Brain pericyte (primary cell): ENCODE results near the gene C14orf132.
"Not testable (repeated sequence)": the region's sequence is repeated elsewhere in the genome, so short reads cannot be mapped to it uniquely, and the experiment has no call there.

ENCODE experiments used
- DNase-seq: peaks from one replicate; pipeline ENCODE4 v3.0.0-alpha.2; 2012; ENCODE audit warnings: low read depth, low spot score

Gene C14orf132

DNA sequence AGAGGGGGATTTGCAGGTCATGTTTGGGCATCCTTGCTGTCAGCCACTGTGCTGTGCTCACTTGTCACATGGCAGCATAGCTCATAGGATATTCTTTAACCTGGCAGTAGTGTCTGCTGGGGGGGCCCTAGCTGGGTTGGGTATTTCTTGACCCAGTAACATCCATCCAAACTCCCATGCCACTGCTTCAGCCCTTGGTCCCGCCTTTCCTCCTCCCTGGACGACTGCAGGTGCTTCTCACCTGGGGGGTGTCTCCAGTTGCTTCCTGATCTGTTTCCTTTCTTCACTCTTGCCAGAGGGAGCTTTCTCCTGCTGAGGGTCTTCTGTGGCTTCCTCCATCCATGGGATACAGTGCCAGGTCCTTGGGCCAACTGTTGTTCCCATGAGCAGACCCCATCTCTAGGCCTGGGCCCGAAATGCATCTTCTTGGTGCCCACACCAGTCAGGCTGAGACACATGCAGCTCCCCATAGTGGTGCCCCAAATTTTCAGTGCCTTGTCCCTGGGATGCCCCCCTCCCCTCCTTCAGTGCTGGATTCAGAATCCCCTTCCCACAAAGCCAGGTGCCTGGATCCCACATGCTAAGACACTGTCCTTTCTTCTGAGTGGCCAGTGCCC lies 20.5 kb downstream of the C14orf132 start:
- no peak for DNase-seq

DNA sequence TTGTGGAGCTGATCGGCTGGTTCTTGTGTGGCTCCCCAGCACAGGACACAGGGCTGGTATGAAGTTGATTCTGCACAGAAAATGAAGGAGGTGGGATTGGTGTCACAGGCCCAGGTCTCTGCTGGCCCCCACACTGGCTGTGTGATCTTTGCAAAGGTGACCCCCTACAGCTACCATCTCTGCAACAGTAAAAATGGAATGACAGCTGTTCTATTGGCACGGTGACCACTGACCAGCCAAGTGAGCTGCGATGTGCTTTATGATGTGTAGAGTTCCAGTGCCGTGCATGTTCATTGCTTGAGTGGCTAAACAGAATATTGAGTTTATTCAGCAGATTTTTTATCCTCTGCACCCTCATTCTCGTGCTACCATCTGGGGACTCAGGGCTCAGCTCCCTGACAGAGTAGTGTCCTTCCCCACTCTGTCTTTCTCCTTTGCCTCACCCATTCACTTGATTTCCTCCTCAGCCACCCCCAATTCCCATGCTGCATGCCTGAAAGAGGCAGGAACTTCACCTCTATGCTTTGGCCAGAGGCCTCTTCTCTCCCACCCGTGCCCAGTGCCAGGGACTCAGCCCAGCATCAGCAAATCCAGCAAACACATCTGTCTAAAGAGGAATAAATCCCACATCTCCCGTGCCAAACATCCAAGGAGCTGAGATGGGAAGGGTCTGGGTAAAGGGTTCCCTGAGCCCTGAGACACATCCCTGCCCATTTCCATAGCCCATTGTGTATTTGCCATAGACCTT lies 21.2 kb downstream of the C14orf132 start:
- no peak for DNase-seq

DNA sequence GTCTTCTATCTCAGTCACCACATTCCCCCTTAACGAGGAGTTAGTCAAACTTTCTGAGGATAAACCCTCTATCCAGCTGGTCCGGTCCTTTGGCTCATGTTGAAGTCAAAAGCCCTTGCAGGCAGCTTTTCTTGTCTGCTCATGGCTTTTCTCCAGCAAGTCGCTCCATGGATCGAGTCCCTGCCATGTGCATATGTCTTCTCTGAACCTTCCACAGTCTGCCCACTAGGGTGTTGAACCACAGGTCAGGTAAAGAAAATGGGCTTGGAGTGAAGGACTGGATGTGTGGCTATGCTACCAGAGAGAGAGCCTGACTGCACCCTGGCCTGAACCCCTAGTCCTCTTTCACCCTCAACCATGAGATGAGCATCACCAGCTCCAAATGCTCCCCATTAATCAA lies 22.8 kb downstream of the C14orf132 start:
- no peak for DNase-seq

DNA sequence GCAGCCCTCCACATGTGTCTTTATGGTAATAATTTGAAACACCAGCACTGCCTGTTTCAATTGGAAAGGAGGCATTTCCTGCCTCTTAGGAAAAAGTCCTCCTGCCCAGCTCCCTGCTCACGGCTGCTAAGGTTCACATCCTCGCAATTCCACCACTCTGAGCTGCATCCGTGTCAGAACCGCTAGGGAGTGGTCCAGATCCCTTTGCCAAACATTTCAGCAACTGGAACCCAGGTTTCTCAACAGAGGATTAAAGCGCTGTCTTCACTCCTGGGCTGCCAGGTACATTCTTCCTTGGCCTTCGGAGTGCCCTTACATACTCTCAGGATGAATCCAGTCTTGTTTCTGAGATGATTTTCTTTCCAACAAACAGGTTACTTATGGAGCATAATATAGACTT lies 23.3 kb downstream of the C14orf132 start:
- DNase-seq: no peak

DNA sequence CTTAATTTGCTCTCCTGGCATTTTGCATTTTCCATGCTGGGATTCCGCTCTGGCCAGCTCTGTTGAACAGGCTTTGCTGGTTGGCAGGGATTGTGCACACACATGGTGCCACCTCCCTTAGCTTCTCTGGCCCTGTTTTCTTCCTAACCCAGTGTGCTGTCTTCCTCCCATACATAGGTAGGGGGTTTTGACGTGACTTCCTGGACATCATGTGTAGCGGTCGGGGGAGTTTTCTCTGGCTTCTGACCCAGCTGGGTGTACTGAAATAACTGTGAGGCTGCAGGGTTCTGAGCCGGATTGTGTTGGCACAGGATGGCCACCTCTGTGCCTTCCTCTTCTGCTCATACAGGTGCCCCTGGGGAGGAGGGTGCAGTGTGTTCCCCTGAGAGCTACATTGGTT lies 25.7 kb downstream of the C14orf132 start:
- no peak for DNase-seq

DNA sequence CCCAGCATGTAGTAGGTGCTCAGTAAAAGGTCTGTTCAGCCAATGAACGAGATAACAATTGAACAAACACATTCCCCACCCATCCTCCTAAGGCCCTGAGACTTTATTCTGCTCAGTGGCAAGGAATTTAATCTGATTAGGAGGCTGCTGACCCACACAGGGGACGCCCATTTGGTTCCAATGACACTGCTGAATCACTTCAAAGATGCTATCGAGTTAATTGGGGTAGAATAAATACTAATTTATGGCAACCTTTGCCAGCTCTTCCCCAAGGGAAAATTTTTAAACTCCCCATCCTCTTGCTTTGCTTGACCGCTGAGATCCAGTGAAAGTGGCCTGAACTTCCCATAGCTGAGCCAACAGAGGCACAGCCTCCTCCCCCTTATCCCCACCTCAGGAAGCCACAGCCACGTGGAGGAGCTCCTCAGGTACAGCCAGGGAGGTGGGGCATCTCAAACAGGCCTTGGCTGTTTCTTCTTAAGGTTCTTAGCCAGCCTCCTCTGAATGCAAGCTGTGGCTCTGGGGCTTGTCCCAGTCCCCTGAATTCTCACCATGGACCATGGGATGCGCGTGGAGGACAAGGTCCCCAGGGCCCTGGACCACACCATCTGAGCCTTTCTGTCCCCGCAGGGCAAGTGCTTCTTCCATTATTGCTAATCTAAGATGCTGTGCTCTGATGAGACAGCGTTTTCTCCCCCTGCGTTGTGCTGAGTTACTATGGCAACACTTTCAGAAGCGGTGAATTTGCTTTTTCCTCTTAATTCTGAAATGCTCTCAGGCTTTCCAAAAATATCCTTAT lies 26.7 kb downstream of the C14orf132 start:
- no peak for DNase-seq

DNA sequence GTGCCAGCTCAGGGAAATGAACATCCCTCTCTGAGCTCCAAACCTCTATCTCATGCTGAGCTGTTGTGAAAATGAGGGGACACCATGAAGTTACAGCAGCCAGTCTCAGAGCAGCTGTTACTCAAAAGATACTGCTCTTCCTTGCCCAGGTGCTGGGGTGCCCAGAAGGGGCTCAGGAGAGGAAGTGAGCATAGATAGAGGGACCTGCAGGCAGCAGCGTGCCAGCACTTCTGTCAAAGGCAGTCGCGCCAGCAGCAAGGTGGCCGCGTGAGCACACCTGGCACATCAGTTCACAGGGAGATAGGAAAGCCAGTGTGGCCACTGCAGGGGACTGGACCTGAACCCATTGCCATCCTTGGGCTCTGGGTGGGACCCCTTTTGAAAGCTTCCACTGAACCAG lies 27.8 kb downstream of the C14orf132 start:
- DNase-seq: no peak

DNA sequence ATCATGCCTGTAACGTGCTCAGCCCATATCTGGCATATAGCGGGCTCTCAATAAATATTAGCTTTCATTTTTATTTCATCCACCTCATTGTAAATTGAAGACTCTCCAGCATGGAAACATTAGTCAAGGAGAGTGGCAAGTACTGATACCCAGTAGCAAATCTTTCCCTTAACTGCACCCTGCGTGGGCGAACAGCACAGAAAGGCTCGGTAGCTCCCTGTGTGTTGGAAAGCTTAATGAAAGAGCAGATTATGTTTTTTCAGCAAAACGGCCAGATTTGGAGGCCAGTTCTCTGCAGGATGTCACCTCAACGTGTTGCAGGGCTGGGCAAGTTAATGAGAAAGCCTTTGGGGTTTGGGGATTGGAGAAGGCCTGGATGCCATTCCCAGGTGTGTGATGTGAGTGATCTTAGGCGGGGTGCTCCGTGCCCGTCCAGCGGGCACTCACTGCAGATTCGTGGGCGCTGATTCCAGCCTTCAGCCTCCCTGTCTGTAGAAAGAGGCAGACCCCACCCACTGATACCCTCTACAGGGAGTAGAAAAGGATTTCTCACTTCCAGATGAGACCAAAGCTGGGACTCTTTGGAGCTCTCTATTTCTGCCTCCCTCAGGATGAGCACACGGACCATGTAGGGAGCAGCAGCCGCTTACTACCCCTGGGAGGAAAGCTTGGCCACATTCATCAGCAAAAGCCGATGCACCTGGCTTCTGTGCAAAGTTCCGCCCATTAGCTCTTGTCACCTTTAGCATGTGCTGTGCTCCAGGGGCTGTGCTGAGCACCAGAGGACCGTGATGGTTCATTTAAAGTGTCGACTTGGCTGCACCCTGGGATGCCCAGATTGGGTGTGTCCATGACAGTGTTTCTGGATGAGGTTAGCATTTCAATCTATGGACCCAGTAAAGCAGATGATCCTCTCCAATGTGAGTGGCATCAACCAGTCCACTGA lies 29.1 kb downstream of the C14orf132 start:
- DNase-seq: no peak

DNA sequence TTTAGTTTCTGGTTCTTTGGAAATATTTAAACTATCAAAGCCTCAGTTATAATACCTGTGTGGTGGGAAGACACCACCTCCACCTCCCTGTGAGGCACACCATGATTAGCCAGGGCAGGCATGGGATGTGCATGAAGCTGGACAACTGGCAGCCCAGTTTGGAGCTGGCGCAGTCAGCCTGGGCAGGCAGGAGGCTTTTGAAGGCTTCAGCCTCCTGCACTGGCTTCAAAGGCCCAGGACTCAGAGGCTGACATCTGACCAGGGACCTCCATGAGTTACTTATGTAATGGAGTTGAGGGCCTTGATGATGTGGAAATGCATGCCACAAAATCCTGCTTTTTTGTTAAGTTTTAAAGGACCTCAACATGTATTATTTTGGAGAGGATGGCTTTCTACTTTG lies 30.3 kb downstream of the C14orf132 start:
- DNase-seq: no peak

DNA sequence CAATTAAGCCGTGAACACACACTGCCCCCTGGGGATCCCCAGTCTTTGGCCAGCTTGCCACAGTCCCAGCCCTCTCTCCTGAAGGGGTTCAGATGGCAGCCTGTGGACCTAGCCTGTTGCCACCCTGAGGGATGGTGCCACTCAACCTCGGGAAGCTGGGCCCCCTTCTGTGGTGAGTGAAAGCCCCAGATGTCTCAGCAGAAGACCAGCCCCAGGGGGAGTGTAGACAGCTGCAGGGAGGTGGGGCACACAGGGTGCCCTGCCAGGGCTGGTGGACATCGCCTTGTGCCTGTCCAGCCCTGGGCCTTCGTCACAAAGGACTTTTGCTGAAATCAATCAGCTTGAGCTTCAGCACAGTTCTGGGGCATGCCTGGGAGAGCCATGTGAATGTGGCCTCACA lies 32.4 kb downstream of the C14orf132 start:
- DNase-seq: no peak

DNA sequence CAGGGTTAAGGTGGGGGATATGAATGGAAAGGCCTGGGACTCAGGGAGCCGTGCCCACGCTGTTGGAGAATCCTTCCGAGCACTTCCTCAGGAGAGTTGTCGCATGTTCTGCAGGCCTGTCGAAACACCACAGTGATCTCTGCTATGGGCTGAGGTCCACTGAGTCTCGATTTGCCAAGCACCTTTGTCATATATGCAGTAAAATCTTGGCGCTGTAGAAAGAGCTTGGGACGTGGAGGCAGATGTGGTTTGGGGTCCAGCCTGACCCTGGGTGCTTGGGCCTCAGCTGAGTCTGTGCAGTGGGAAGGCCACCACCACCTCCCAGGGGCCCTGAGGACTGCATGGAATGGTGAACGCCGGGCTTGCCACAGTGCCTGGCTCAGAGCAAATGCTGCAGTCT lies 32.9 kb downstream of the C14orf132 start:
- no peak for DNase-seq

DNA sequence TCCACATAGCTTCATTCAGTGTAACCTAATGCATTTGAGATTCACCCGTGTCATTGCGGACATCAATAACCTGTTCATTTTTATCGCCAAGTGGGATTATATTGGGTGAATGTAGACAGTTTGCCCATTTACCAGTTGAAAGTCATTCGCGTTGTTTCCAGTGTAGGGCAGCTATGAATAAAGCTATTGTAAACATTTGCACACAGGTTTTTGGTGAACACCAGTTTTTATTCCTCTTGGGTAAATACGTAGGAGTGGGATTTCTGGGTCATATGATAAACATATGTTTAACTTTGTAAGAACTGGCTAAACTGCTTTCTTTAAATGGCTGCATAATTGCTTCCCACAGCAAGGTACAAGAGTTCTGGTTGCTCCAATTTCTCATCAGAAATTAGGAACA lies 33.6 kb downstream of the C14orf132 start:
- no peak for DNase-seq

DNA sequence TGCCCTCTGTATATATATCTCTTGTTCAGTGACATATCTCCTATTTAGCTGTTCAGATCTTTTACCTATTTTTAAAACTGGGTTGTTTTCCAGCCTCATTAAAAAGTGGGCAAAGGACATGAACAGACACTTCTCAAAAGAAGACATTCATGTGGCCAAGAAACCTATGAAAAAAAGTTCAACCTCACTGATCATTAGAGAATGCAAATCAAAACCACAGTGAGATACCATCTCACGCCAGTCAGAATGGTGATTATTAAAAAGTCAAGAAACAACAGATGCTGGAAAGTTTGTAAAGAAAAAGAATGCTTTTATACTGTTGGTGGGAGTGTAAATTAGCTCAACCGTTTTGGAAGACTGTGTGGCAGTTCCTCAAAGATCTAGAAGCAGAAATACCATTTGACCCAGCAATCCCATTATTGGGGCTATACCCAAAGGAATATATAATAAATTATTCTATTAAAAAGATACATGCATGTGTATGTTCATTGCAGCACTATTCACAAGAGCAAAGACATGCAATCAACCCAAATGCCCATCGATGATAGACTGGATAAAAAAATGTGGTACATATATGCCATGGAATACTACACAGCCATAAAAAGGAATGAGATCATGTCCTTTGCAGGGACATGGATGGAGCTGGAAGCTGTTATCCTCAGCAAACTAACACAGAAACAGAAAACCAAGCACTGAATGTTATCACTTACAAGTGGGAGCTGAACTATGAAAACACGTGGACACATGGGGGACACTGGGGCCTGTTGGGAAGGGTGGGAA lies 34.3 kb downstream of the C14orf132 start:
- not testable (repeated sequence) for DNase-seq

DNA sequence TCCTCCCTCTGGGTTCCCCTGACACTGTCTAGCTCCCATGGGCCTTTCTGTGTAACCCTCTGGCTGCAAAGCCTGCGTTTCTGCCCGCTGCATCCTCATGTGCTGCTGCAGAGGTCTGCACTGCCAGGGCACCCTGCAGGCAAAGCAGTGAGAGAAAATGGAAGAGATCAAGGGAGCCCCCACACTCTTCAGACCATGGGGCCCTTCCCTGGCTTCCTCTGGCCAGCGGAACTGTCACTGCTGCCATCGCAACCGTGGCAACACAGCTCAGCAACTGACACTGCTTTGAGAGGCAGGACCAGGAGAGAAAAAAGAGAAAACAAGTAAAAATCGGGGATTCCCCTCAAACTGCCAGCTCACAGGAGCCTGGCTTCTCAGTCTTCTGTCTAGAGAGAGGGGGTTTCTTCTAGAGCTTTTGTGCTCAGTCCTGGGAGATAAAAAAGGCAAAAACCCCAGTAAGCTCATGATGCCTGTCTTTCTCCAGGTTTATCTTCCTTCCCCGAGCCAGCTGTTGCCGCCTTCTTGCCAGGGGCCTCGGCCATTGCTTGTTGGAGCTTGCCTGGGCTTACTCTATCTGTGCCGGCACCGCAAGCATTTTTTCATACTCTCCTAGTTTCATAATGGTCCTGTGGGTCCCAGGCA lies 38.9 kb downstream of the C14orf132 start:
- no peak for DNase-seq

DNA sequence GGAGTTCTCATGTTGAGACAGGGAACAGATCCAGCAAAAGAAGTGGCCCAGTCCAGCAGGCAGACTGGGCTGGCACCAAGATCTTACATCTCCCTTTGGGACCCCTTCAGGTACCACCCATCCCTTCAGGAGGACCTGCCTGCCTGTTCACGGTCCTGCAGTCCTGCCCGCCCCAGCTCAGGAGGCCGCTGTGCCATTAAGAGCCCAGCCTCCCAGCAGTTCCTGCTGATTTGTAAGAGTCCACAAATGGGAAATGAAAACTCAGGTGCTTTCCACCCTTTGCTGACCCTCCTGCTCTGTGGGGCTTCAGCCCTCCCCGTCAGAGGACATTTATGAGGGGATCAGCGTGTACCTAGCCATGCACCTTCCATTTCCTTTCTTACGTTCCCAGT lies 39.5 kb downstream of the C14orf132 start:
- no peak for DNase-seq

DNA sequence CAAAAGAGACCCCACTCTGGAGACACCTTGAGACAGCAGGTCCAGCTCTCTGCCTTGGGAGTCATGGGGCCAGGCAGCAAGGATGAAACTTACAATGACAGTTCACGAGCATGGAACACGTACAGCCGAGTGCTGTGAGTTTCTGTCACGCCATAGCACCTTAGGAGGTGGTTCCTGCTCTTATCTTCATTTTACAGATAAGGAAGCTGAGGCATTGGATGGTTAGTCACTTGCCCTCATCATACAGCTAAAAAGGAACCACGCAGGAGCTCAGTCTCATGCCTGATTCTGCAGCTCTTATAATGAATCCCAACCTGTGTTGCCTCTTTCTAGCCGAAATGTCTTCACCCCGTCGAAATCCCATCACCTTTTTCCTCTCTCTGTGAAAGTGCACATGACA lies 39.9 kb downstream of the C14orf132 start:
- no peak for DNase-seq

DNA sequence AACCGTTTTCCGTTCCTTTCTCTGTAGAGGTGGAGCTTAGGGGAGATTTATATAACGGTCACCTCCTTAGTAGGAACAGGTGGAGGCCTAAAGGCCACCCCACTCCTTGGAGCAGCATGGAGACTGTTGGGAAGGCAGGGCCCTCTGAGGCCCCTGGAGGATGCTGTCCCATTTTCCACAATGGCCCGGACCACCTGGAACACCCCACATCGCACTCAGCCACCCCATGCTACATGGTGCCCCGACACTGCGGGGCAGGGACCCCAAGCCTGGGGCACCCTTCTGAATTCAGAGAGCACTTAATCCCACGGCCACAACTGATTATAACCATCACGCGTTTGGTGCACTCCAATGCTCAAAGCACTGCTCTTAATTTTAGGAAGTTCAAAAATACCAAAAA lies 41.4 kb downstream of the C14orf132 start:
- no peak for DNase-seq

DNA sequence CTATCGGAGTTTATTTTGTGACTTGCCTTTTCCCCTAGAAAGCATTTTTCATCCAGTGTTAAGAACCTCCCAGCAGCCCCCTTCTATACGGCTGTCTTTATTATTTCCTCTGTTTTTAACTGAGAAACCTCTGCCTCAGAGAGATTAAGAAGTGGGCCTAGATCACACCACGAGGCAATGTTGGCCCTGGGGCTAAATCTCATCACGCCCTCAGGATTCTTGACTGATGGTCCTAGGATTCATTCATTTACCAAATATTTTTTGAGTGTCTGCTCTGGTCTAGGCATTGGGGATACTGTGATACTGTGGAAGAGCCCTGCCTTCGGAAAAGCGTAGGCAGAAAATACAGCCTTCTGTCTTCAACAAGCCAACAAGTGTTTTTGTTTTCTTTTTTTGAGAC lies 42.1 kb downstream of the C14orf132 start:
- no peak for DNase-seq

DNA sequence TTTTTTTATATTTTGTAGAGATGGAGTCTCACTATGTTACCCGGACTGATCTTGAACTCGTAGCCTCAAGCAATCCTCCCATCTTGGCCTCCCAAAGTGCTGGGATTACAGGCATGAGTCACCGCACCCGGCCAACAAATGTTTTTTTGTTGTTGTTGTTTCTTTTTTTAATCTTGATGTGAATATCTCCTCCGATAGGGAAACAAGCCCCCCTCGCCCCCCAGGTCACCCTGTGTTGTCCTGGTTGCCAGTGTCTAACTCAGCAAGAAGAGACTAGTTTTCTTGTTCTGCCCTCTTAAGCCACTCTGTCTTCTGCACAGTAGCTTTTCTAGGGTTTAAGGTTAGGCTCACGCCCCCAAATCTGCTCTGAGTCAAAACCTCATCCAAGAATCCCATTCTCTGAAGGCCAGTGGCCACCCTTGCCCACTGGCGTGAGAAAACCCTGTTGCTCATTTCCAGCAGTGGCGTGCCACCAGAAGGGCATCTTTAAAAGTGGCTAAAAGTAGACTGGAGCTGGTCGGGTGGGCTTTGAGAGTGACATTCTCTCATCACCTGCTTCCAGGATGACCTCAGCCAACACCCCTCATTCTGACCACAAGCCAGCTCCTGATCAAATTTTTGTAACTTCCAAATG lies 42.7 kb downstream of the C14orf132 start:
- no peak for DNase-seq
